ENCODE measurements around the gene PTK7. TPM values are rescaled to one million over a fixed set of nuclear protein-coding genes. Genes with fewer than 3 reads are reported as not detected.

The PTK7 gene
- total and polyA plus RNA-seq, 4 donors = 37.4 to 173 (median 84.2) TPM

DNA sequence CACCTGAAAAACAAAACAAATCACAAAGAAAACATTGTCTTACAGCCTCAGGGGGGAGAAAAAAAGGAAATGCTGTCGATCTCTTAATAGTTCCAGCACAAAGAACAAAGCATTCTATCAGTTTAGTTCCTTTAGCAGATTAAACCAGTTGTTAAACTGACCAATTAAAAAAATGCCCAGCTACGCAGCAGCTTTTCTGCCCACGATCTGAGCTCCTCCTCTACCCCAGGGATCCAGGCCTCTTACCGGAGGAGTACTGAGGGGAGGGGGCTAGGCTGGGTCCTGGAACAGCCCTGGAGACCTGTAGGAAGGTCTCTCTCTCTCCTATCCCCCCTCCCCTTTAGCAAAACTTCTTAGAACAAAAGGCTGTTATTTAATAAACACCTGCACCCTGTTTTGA is 13.4 kb downstream of the PTK7 start:
- DNase-seq = peak; percentile 24 to 54 (median 42)

DNA sequence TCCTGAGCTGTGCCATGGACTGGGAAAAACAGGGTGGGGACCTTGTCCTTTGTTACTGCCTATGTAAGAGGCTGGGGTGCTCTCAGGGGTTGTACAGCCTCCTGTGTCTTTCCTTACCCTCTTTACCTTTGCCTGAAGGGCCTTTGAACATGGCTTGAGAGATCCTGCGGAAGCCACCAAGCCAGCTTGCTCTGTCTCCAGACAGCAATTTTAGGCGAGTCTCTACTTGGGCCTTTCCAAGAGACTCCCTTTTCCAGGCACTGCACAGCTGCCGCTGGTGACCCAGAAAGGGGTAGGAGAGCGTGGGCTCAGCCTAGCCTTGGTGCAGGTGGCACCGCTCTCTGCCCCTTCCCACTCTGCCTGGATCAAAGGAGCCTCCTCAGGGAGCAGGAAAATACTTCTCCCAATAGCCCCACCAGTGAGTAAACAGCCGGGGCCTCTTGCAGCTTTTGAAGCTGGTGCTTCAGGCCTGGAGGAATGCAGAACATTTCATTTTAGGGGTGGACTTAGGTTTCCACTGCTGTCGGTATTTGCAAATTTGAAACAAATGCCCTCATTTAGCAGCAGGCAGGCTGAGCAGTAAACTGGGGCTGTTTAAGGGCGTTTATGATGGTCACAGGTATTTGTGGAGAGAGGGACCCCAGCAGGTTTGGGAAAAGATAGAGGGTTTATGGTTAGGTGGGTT is 13.9 kb downstream of the PTK7 start:
- peak; percentile 66 to 77 (median 77) for DNase-seq
- no peaks in the 10 kb centered on the region for H3K27me3 ChIP-seq (ENCODE audit: control insufficient read depth in 3 of 3, insufficient read depth in 3 of 3, low read length in 2 of 3)
- H3K9me3 ChIP-seq (ENCODE audit: control insufficient read depth in 4 of 4, insufficient read depth in 3 of 4, low read length in 3 of 4) = peaks cover 0 to 2% (median 0%) of the 10 kb centered on the region in 4 donors
- peak; percentile 85 for ATAC-seq (ENCODE audit: insufficient read depth, low FRiP score)
- H3K36me3 ChIP-seq (ENCODE audit: control insufficient read depth in 4 of 4, insufficient read depth in 4 of 4, low read length in 4 of 4) = peaks cover 0 to 2% (median 0%) of the 10 kb centered on the region in 4 donors
- H3K4me3 ChIP-seq = no peak overlapping the region
- peak overlapping the region in 1 of 2 donors; percentile 33 for H3K9ac ChIP-seq (ENCODE audit: insufficient read depth in 1 of 2, low read length in 2 of 2)
- H3K4me1 ChIP-seq (ENCODE audit: control insufficient read depth in 5 of 5, insufficient read depth in 5 of 5, low read length in 5 of 5) = peaks cover 0 to 55% (median 29%) of the 10 kb centered on the region in 5 donors
- 60 to 84% methylated on average over 8 of the region's 8 CpGs for whole genome bisulfite sequencing, 2 donors
- H3K27ac ChIP-seq (ENCODE audit: low read depth in 1 of 2, low read length in 1 of 2) = peak overlapping the region in 1 of 2 donors; percentile 83
- TF ChIP-seq, protein P1, sequence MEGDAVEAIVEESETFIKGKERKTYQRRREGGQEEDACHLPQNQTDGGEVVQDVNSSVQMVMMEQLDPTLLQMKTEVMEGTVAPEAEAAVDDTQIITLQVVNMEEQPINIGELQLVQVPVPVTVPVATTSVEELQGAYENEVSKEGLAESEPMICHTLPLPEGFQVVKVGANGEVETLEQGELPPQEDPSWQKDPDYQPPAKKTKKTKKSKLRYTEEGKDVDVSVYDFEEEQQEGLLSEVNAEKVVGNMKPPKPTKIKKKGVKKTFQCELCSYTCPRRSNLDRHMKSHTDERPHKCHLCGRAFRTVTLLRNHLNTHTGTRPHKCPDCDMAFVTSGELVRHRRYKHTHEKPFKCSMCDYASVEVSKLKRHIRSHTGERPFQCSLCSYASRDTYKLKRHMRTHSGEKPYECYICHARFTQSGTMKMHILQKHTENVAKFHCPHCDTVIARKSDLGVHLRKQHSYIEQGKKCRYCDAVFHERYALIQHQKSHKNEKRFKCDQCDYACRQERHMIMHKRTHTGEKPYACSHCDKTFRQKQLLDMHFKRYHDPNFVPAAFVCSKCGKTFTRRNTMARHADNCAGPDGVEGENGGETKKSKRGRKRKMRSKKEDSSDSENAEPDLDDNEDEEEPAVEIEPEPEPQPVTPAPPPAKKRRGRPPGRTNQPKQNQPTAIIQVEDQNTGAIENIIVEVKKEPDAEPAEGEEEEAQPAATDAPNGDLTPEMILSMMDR (IDR thresholded peaks at IDR 0.05; ENCODE audit: control extremely low read depth, extremely low read depth) = no peak

More for the DNA sequence above, 13.4 kb downstream of the PTK7 start:
- H3K9ac ChIP-seq (ENCODE audit: insufficient read depth in 1 of 2, low read length in 2 of 2) = peak overlapping the region in 1 of 2 donors; percentile 33
- WGBS, 2 donors = 45 to 66% methylated on average over 4 of the region's 4 CpGs
- no peak for ATAC-seq (ENCODE audit: insufficient read depth, low FRiP score)
- TF ChIP-seq, protein P1 (IDR thresholded peaks at IDR 0.05; ENCODE audit: control extremely low read depth, extremely low read depth) = no peak
- no peaks in the 10 kb centered on the region for H3K27me3 ChIP-seq (ENCODE audit: control insufficient read depth in 3 of 3, insufficient read depth in 3 of 3, low read length in 2 of 3)
- H3K4me3 ChIP-seq = no peak overlapping the region
- peaks cover 0 to 59% (median 29%) of the 10 kb centered on the region in 5 donors for H3K4me1 ChIP-seq (ENCODE audit: control insufficient read depth in 5 of 5, insufficient read depth in 5 of 5, low read length in 5 of 5)
- H3K9me3 ChIP-seq (ENCODE audit: control insufficient read depth in 4 of 4, insufficient read depth in 3 of 4, low read length in 3 of 4) = peaks cover 0 to 2% (median 0%) of the 10 kb centered on the region in 4 donors
- peaks cover 0 to 2% (median 0%) of the 10 kb centered on the region in 4 donors for H3K36me3 ChIP-seq (ENCODE audit: control insufficient read depth in 4 of 4, insufficient read depth in 4 of 4, low read length in 4 of 4)
- peak overlapping the region in 1 of 2 donors; percentile 71 for H3K27ac ChIP-seq (ENCODE audit: low read depth in 1 of 2, low read length in 1 of 2)

DNA sequence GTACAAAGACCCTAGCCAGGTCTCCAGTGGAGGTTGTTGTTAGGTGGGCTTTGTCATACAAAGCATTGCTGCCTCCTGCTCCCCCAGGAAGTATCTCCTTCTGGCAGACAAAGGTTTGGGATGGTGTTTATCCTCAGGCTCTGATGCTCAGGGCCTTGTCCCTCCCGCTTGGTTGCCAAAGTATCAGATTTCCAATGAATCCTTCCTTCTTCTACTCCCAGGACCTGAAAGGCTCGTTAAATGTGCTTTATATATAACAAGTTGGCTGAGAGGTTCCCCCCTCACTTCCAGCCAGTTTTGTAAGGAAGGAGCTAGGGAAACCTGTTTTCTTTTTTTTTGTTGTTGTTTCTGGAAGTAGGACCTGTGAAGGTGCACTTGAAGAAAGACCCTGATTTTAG is 14.4 kb downstream of the PTK7 start:
- peaks cover 0 to 59% (median 30%) of the 10 kb centered on the region in 5 donors for H3K4me1 ChIP-seq (ENCODE audit: control insufficient read depth in 5 of 5, insufficient read depth in 5 of 5, low read length in 5 of 5)

More for the DNA sequence above, 14.4 kb downstream of the PTK7 start:
- Histone ChIP-seq H3K9ac (ENCODE audit: insufficient read depth in 1 of 2, low read length in 2 of 2) (peak overlapping the region in 1 of 2 donors; percentile 26), H3K27me3 (ENCODE audit: control insufficient read depth in 3 of 3, insufficient read depth in 3 of 3, low read length in 2 of 3) (no peaks in the 10 kb centered on the region), H3K27ac (ENCODE audit: low read depth in 1 of 2, low read length in 1 of 2) (peak overlapping the region in 1 of 2 donors; percentile 83), H3K36me3 (ENCODE audit: control insufficient read depth in 4 of 4, insufficient read depth in 4 of 4, low read length in 4 of 4) (peaks cover 0 to 2% (median 0%) of the 10 kb centered on the region in 4 donors), H3K4me3 (no peak overlapping the region), H3K9me3 (ENCODE audit: control insufficient read depth in 4 of 4, insufficient read depth in 3 of 4, low read length in 3 of 4) (peaks cover 0 to 2% (median 0%) of the 10 kb centered on the region in 4 donors)
- TF ChIP-seq, protein P1 (IDR thresholded peaks at IDR 0.05; ENCODE audit: control extremely low read depth, extremely low read depth) = no peak
- ATAC-seq (ENCODE audit: insufficient read depth, low FRiP score) (no peak), DNase-seq (peak in 2 of 3 donors; percentile 62 to 77)
- 62 to 80% methylated on average over 2 of the region's 2 CpGs for WGBS, 2 donors

All from lung (tissue), 12 donors.